ENCODE measurements around the gene TBL3. TPM values are rescaled to one million over a fixed set of nuclear protein-coding genes. Genes with fewer than 3 reads are reported as not detected.
A peak's percentile ranks its signal among the peaks of the same experiment; 100 is the strongest.

The TBL3 gene
- total RNA-seq, 1 experiment from 2014 or later: 68.9 TPM

DNA sequence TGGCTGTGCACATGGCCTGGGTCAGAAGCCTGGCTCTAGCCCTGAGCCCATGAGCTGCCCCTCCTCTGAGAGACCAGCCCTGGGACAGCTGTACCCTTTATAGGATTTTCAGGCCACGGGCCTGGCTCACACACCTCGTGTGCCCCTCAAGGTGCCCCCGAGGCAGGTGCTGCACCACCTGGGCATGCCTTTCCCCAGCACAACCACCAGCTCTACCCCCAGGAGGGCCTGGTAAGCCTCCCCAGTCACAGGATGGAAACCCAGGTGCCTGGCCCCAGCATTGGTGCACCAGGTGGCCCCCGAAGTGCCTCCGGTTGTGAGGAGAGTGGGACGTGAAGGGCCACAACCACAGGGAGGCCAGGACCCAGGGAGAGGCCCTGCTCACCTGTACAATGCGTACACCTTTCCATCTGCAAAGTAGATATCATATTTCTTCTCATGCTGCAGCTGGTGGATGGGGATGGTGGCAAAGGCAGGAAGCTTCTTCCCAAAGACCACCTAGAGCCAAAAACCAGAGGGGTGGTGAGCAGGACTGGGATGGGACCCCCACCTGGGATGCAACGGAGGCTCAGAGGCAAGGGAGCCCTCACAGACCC is 31.5 kb downstream of the TBL3 start:
- RAD21 ChIA-PET (ENCODE audit: low non-redundant PET in 1 of 2, low total read pairs in 2 of 2, uncharacterized antibody in 2 of 2, unreplicated experiment in 2 of 2): interaction anchor here in 1 of 2 experiments (1.0 kb wide), 1 partner anchor 137 kb away, joined by 7 read pairs; no protein-coding TSS in a partner anchor
- no peaks in the 10 kb centered on the region for H3K9me3 ChIP-seq (ENCODE audit: control insufficient read depth in 1 of 2, insufficient read depth in 1 of 2, low read depth in 1 of 2, low read length in 2 of 2)
- POLR2A ChIA-PET: interaction anchor here (0.8 to 2.6 kb wide), 5 partner anchors 11 to 152 kb away, joined by 3 to 10 read pairs (median 6); partner anchors contain the start of genes RPS2 and TRAF7
- intact Hi-C loops (cut with micrococcal nuclease): loop anchor here (5.0 kb wide), 1 partner anchor 139 kb away; no protein-coding TSS in a partner anchor
- H3K9ac ChIP-seq (ENCODE audit: low read length): no peak overlapping the region
- no peak overlapping the region for H3K4me3 ChIP-seq (replicated peaks in 1 of 2; ENCODE audit: low read depth in 1 of 2, low read length in 2 of 2)
- CTCF ChIA-PET: interaction anchor here (0.8 to 1.6 kb wide), 10 partner anchors 12 to 141 kb away, joined by 3 to 20 read pairs (median 4); partner anchors contain the start of gene TBL3
- H3K4me2 ChIP-seq (ENCODE audit: low read length): peak overlapping the region; percentile 8; the same call in 1 of the 2 replicates
- peaks cover 4% of the 10 kb centered on the region; the same call in 1 of the 2 replicates for H4K20me1 ChIP-seq (ENCODE audit: insufficient read depth)
- H3K27ac ChIP-seq (ENCODE audit: low read depth, low read length): peak overlapping the region; percentile 19; the same call in 1 of the 2 replicates
- H3K79me2 ChIP-seq (ENCODE audit: insufficient read depth, low read length): peaks cover 70% of the 10 kb centered on the region
- no TSS peak for BruUV-seq (replicated peaks)
- no peaks in the 10 kb centered on the region for H3K9me2 ChIP-seq (ENCODE audit: insufficient read depth)
- H2AFZ ChIP-seq (ENCODE audit: low read depth, low read length, poor library complexity, severe bottlenecking): no peak overlapping the region
- no peak for TF ChIP-seq EGR1 (IDR thresholded peaks at IDR 0.05; ENCODE audit: low read depth)
- TF ChIP-seq, protein P1, sequence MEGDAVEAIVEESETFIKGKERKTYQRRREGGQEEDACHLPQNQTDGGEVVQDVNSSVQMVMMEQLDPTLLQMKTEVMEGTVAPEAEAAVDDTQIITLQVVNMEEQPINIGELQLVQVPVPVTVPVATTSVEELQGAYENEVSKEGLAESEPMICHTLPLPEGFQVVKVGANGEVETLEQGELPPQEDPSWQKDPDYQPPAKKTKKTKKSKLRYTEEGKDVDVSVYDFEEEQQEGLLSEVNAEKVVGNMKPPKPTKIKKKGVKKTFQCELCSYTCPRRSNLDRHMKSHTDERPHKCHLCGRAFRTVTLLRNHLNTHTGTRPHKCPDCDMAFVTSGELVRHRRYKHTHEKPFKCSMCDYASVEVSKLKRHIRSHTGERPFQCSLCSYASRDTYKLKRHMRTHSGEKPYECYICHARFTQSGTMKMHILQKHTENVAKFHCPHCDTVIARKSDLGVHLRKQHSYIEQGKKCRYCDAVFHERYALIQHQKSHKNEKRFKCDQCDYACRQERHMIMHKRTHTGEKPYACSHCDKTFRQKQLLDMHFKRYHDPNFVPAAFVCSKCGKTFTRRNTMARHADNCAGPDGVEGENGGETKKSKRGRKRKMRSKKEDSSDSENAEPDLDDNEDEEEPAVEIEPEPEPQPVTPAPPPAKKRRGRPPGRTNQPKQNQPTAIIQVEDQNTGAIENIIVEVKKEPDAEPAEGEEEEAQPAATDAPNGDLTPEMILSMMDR (IDR thresholded peaks at IDR 0.05 in 2 of 3, conservative IDR thresholded peaks at IDR 0.05 in 1 of 3; ENCODE audit: borderline replicate concordance in 1 of 3, insufficient read depth in 1 of 3, low read depth in 2 of 3, low read length in 2 of 3): no peak
- TF ChIP-seq, protein P2, sequence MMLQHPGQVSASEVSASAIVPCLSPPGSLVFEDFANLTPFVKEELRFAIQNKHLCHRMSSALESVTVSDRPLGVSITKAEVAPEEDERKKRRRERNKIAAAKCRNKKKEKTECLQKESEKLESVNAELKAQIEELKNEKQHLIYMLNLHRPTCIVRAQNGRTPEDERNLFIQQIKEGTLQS (IDR thresholded peaks at IDR 0.05): no peak
- H3K27me3 ChIP-seq (ENCODE audit: insufficient read depth, low read length): no peaks in the 10 kb centered on the region
- peaks cover 20 to 45% of the 10 kb centered on the region in 2 experiments for H3K4me1 ChIP-seq (ENCODE audit: control insufficient read depth in 1 of 2, insufficient read depth in 2 of 2, low read length in 2 of 2)
- peaks cover 23 to 46% of the 10 kb centered on the region in 2 experiments; a peak in 3 of 4 replicates for H3K36me3 ChIP-seq (ENCODE audit: control insufficient read depth in 1 of 2, insufficient read depth in 2 of 2, low read length in 2 of 2)
- DNase-seq (ENCODE audit: low read depth, low spot score): no peak
- no peak for ATAC-seq

All from HCT116 (cell line).